ENCODE results near the gene ABHD15.

ABHD15 gene

GRCh38 chr17:29581583-29582253, 14.9 kb upstream of the ABHD15 start:
- DNase-seq: no peak

- peak; percentile 93 for DNase-seq
These were observed 13.3 kb upstream of the ABHD15 start for GRCh38 chr17:29579866-29580771.

- DNase-seq: no peak
These were observed 12.0 kb upstream of the ABHD15 start for GRCh38 chr17:29578626-29579485.

GRCh38 chr17:29577385-29578211, 10.8 kb upstream of the ABHD15 start:
- DNase-seq: no peak

- DNase-seq: no peak
These were observed 10.1 kb upstream of the ABHD15 start for GRCh38 chr17:29577001-29577370.

GRCh38 chr17:29576214-29577000, 9.6 kb upstream of the ABHD15 start:
- no peak for DNase-seq

GRCh38 chr17:29575511-29576213, 8.8 kb upstream of the ABHD15 start:
- DNase-seq: no peak

GRCh38 chr17:29574732-29575510, 8.1 kb upstream of the ABHD15 start:
- DNase-seq: no peak

GRCh38 chr17:29573871-29574731, 7.3 kb upstream of the ABHD15 start:
- DNase-seq: no peak

- DNase-seq: no peak
These were observed 6.7 kb upstream of the ABHD15 start for GRCh38 chr17:29573558-29573869.

GRCh38 chr17:29572691-29573557, 6.1 kb upstream of the ABHD15 start:
- DNase-seq: peak; percentile 61

- no peak for DNase-seq
These were observed 5.2 kb upstream of the ABHD15 start for GRCh38 chr17:29571883-29572681.

GRCh38 chr17:29571486-29571882, 4.6 kb upstream of the ABHD15 start:
- no peak for DNase-seq

GRCh38 chr17:29570521-29570920, 3.7 kb upstream of the ABHD15 start:
- no peak for DNase-seq

- DNase-seq: no peak
These were observed 2.6 kb upstream of the ABHD15 start for GRCh38 chr17:29569245-29569950.
